ENCODE measurements around the gene RAB27A. TPM values are rescaled to one million over a fixed set of nuclear protein-coding genes. Genes with fewer than 3 reads are reported as not detected.
"Not testable (repeated sequence)": the region's sequence is repeated elsewhere in the genome, so short reads cannot be mapped to it uniquely, and the experiment has no call there.

RAB27A gene
- total and polyA plus RNA-seq, 12 donors = 3.0 to 13.9 (median 4.3) TPM

DNA sequence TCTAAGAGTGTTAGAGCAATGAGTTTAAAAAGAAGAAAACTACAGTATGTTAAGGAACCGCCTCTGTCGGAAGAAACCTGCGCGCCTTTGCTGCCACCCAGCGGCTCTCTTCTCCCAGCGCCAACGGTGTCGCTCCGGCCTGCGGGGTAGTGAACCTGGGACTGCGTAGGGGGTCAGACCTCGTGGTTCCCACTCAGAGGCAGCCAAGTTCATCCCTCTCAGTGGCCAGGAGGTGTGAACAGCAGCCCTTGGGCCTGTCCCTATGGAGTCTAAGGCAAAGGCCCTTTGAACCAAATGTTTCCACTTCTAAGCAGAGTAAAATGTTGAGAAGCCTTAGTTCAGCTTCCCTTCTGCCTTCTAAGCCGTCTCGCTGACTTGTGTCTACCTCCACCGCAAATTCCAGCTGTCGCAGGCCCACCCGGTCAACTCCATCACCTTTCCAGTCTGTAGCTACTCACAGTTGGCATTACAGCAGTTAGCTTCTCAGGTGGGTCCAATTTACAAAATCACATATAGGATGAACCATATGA lies 980 bp upstream of the RAB27A start:
- Histone ChIP-seq H3K27me3 (no peaks in the 10 kb centered on the region), H3K9me3 (no peaks in the 10 kb centered on the region), H3K36me3 (no peaks in the 10 kb centered on the region), H3K27ac (peak overlapping the region in 9 of 10 donors; percentile 77 to 98 (median 88)), H3K4me3 (peak overlapping the region; percentile 70 to 92 (median 85)), H3K4me1 (peaks cover 0 to 32% (median 11%) of the 10 kb centered on the region in 9 donors)
- intact Hi-C loops (cut with DNase I) = loop anchor here in 7 of 10 donors (1.0 to 5.0 kb wide), 4 partner anchors 72 to 93 kb away; partner anchors contain the start of gene RSL24D1 (in 1 of the 7)
- DNase-seq (peak; percentile 81 to 83), ATAC-seq (peak; percentile 89 to 97 (median 94))
- WGBS, 2 donors = 22 to 23% methylated on average over 17 of the region's 17 CpGs
- peak; percentile 66 to 97 (median 88) for TF ChIP-seq CTCF (IDR thresholded peaks at IDR 0.05)

- Histone ChIP-seq H3K27ac (peak overlapping the region; percentile 77 to 98 (median 87)), H3K36me3 (no peaks in the 10 kb centered on the region), H3K4me1 (peaks cover 0 to 46% (median 11%) of the 10 kb centered on the region in 9 donors), H3K4me3 (peak overlapping the region; percentile 70 to 92 (median 85)), H3K27me3 (no peaks in the 10 kb centered on the region), H3K9me3 (no peaks in the 10 kb centered on the region)
- intact Hi-C loops (cut with DNase I) = loop anchor here in 2 of 10 donors (2.0 kb wide), 2 partner anchors 68 to 70 kb away; no protein-coding TSS in a partner anchor
- WGBS, 2 donors = 3% methylated on average over 37 of the region's 37 CpGs
- no peak for TF ChIP-seq CTCF (IDR thresholded peaks at IDR 0.05)
- DNase-seq (no peak), ATAC-seq (peak in 6 of 8 donors; percentile 19 to 51 (median 24))
Observed at GRCh38 chr15:55289011-55289745, 435 bp downstream of the RAB27A start.

DNA sequence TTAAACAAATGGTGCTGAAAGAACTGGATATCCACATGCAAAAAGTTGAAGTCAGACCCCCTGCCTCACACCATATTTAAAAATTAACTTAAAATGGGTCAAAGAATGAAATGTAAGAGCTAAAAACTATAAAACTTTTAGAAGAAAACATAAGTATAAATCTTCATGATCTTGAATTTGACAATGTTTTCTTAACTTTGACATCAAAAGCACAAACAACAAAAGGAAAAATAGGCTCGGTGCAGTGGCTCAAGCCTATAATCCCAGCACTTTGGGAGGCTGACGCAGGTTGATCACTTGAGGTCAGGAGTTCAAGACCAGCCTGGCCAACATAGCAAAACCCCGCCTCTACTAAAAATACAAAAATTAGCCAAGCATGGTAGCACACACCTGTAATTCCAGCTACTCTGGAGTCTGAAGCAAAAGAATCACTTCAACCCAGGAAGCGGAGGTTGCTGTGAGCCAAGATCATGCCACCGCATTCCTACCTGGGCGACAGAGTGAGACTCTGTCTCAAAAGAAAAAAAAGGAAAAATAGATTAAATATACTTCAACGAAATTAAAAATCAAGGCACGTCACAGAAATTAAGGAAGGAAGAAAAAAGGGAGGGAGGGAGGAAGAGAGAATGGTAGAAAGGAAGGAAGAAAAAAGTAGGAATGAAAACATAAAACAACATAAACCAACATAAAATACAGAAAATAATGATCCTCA lies 1.5 kb downstream of the RAB27A start:
- Histone ChIP-seq H3K36me3 (no peaks in the 10 kb centered on the region), H3K4me3 (peak overlapping the region in 3 of 10 donors; percentile 80 to 89 (median 86)), H3K27ac (peak overlapping the region in 1 of 10 donors; percentile 98), H3K4me1 (peaks cover 0 to 56% (median 11%) of the 10 kb centered on the region in 9 donors), H3K9me3 (no peaks in the 10 kb centered on the region), H3K27me3 (no peaks in the 10 kb centered on the region)
- DNase-seq (no peak), ATAC-seq (no peak)
- no peak for TF ChIP-seq CTCF (IDR thresholded peaks at IDR 0.05)
- intact Hi-C loops (cut with DNase I) = loop anchor here in 2 of 10 donors (2.0 kb wide), 2 partner anchors 67 to 69 kb away; no protein-coding TSS in a partner anchor
- WGBS, 2 donors = 91 to 96% methylated on average over 8 of the region's 8 CpGs

DNA sequence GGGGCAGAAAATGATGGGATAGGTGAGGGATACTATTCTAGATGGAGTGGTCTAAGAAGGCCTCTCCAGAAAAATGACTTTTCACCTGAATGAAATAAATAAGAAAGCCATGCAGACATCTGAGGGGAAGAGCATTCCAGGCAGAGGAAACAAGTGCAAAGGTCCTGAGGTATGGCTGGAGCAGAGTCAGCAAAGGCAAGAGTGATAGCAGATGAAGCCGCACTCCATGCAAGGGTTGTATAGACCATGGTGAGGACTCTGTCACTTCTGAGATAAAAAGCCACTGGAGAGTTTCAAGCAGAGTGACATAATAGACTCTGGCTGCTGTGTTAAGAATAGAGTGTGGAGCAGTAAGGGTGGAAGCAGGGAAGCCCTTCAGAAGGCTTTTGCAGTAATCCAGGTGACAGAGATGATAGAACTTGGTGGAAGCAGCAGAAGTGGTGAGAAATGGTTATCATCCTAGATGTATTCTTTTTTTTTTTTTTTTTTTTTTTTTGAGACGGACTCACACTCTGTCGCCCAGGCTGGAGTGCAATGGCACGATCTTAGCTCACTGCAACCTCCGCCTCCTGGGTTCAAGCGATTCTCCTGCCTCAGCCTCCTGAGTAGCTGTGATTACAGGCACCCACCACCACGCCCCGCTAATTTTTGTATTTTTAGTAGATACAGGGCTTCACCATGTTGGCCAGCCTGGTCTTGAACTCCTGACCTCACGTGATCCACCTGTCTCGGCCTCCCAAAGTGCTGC lies 3.0 kb downstream of the RAB27A start:
- Histone ChIP-seq H3K27ac (peak overlapping the region in 1 of 10 donors; percentile 29), H3K4me1 (peaks cover 0 to 72% (median 11%) of the 10 kb centered on the region in 9 donors)
- ATAC-seq; H3K9me3 ChIP-seq; H3K27me3 ChIP-seq; intact Hi-C loops (cut with DNase I); DNase-seq; H3K36me3 ChIP-seq; H3K4me3 ChIP-seq: not testable (repeated sequence)
- WGBS, 2 donors = 97 to 98% methylated on average over 10 of the region's 10 CpGs
